ENCODE results near the gene RPS3.
"Not testable (repeated sequence)": the region's sequence is repeated elsewhere in the genome, so short reads cannot be mapped to it uniquely, and the experiment has no call there.

Gene RPS3

GRCh38 chr11:75371949-75372876 lies 27.1 kb upstream of the RPS3 start:
- peak overlapping the region; percentile 70 for H3K27ac Mint-ChIP-seq

DNA sequence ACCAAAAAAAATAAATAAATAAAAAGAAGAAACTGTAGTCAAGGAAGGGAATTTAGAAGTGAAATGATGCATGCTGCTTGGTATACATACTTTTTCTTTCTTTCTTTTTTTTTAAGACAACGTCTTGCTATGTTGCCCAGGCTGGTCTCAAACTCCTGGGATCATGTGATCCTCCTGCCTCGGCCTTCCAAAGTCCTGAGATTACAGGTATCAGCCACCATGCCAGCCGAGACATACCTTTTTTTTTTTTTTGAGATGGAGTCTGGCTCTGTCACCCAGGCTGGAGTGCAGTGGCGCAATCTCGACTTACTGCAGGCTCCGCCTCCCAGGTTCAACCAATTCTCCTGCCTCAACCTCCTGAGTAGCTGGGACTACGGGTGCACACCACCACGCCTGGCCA lies 26.1 kb upstream of the RPS3 start:
- H3K27ac Mint-ChIP-seq = no peak overlapping the region
- no peaks in the 10 kb centered on the region for H3K27me3 Mint-ChIP-seq (ENCODE audit: low read depth)
- H3K4me3 Mint-ChIP-seq = no peak overlapping the region
- H3K36me3 Mint-ChIP-seq (ENCODE audit: low read depth) = no peaks in the 10 kb centered on the region
- H3K4me1 Mint-ChIP-seq (ENCODE audit: low read depth) = peaks cover 17% of the 10 kb centered on the region
- peaks cover 3% of the 10 kb centered on the region for H3K9me3 Mint-ChIP-seq

More at GRCh38 chr11:75371949-75372876, 27.1 kb upstream of the RPS3 start:
- Mint-ChIP-seq H3K9me3 (peaks cover 3% of the 10 kb centered on the region), H3K4me3 (no peak overlapping the region), H3K4me1 (ENCODE audit: low read depth) (peaks cover 18% of the 10 kb centered on the region), H3K36me3 (ENCODE audit: low read depth) (no peaks in the 10 kb centered on the region), H3K27me3 (ENCODE audit: low read depth) (no peaks in the 10 kb centered on the region)

DNA sequence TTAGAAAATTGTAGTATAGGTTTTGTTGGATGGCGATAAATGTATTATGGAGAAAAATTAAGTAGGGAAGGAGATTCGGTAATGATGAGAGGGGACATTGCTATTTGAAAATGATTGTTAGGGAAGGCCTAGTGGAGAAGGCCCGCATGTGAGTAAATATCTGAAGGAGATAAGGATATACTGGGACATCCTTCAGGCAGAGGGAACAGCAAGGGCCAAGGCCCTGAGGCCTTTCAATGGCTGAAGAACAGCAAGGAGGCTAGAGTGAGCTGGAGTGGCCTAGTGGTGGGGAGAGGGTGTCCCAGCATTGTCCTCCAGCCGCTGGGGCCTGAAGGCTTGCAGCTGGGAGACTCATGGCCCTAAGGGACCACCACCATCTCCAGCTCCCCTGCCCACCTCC lies 24.7 kb upstream of the RPS3 start:
- Mint-ChIP-seq H3K27me3 (ENCODE audit: low read depth) (no peaks in the 10 kb centered on the region), H3K27ac (no peak overlapping the region), H3K4me3 (no peak overlapping the region), H3K36me3 (ENCODE audit: low read depth) (no peaks in the 10 kb centered on the region), H3K9me3 (peaks cover 3% of the 10 kb centered on the region), H3K4me1 (ENCODE audit: low read depth) (peaks cover 14% of the 10 kb centered on the region)

- Mint-ChIP-seq H3K27ac (no peak overlapping the region), H3K27me3 (ENCODE audit: low read depth) (no peaks in the 10 kb centered on the region), H3K36me3 (ENCODE audit: low read depth) (no peaks in the 10 kb centered on the region), H3K4me3 (no peak overlapping the region), H3K9me3 (no peaks in the 10 kb centered on the region), H3K4me1 (ENCODE audit: low read depth) (peaks cover 9% of the 10 kb centered on the region)
Observed at GRCh38 chr11:75375626-75376025, 23.7 kb upstream of the RPS3 start.

- peaks cover 9% of the 10 kb centered on the region for H3K4me1 Mint-ChIP-seq (ENCODE audit: low read depth)
- H3K36me3 Mint-ChIP-seq (ENCODE audit: low read depth) = no peaks in the 10 kb centered on the region
- no peak overlapping the region for H3K4me3 Mint-ChIP-seq
- H3K27me3 Mint-ChIP-seq (ENCODE audit: low read depth) = no peaks in the 10 kb centered on the region
- no peak overlapping the region for H3K27ac Mint-ChIP-seq
- no peaks in the 10 kb centered on the region for H3K9me3 Mint-ChIP-seq
Observed at GRCh38 chr11:75376175-75376574, 23.1 kb upstream of the RPS3 start.

DNA sequence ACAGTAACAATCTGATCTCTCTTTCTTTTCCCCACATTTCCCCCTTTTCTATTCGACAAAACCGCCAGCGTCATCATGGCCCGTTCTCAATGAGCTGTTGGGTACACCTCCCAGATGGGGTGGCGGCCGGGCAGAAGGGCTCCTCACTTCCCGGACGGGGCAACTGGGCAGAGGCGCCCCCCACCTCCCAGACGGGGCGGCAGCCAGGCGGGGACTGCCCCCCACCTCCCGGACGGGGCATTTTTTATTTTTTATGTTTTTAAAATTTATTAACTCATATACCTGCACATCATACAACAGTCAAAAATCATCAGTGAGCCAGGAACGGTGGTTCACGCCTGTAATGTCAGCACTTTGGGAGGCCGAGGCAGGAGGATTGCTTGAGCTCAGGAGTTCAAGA lies 20.5 kb upstream of the RPS3 start:
- H3K27ac Mint-ChIP-seq; H3K36me3 Mint-ChIP-seq (ENCODE audit: low read depth); H3K9me3 Mint-ChIP-seq; H3K4me1 Mint-ChIP-seq (ENCODE audit: low read depth); H3K4me3 Mint-ChIP-seq; H3K27me3 Mint-ChIP-seq (ENCODE audit: low read depth): not testable (repeated sequence)

DNA sequence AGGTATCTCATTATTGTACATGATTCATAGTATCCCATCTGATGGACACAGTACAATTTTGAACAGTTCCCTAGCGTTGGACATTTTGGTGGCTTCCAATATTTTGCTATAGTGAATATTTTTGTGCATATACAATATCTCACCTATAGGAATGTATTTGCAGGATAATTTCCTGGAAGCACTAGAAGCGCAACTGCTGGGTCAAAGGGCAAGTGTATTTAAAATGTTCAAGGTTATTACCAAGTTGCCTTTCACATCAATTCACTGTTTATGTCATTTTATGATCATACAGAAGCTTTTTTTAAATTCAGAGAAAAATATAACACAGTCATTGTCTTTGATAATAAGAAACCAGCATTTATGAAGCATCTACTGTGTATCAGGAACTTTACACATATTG lies 19.1 kb upstream of the RPS3 start:
- H3K9me3 Mint-ChIP-seq = no peaks in the 10 kb centered on the region
- H3K27ac Mint-ChIP-seq = no peak overlapping the region
- H3K4me1 Mint-ChIP-seq (ENCODE audit: low read depth) = peaks cover 14% of the 10 kb centered on the region
- no peak overlapping the region for H3K4me3 Mint-ChIP-seq
- H3K36me3 Mint-ChIP-seq (ENCODE audit: low read depth) = no peaks in the 10 kb centered on the region
- no peaks in the 10 kb centered on the region for H3K27me3 Mint-ChIP-seq (ENCODE audit: low read depth)

- peak overlapping the region; percentile 13 for H3K27ac Mint-ChIP-seq
- H3K27me3 Mint-ChIP-seq (ENCODE audit: low read depth) = no peaks in the 10 kb centered on the region
- H3K4me3 Mint-ChIP-seq = no peak overlapping the region
- peaks cover 14% of the 10 kb centered on the region for H3K4me1 Mint-ChIP-seq (ENCODE audit: low read depth)
- H3K9me3 Mint-ChIP-seq = no peaks in the 10 kb centered on the region
- no peaks in the 10 kb centered on the region for H3K36me3 Mint-ChIP-seq (ENCODE audit: low read depth)
Observed at GRCh38 chr11:75380716-75381420, 18.4 kb upstream of the RPS3 start.

DNA sequence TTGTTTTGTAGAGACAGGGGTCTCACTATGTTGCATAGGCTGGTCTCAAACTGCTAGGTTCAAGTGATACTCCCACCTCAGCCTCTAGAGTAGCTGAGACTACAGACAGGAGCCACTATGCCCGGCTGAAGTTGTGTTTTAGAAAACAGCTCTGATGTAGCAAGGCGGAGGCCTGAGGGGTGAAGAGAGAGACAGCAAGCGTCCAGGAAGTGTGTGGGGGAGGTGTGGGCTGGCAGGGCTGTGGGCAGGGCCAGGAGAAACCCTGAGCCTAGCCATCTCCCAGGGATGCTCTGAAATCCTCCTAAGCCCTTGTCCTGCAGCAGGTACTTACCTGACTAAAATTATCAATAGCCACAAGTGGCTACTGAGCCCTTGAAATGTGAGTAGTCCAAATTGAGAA lies 16.1 kb upstream of the RPS3 start:
- peaks cover 6% of the 10 kb centered on the region for H3K27me3 Mint-ChIP-seq (ENCODE audit: low read depth)
- peak overlapping the region; percentile 43 for H3K27ac Mint-ChIP-seq

DNA sequence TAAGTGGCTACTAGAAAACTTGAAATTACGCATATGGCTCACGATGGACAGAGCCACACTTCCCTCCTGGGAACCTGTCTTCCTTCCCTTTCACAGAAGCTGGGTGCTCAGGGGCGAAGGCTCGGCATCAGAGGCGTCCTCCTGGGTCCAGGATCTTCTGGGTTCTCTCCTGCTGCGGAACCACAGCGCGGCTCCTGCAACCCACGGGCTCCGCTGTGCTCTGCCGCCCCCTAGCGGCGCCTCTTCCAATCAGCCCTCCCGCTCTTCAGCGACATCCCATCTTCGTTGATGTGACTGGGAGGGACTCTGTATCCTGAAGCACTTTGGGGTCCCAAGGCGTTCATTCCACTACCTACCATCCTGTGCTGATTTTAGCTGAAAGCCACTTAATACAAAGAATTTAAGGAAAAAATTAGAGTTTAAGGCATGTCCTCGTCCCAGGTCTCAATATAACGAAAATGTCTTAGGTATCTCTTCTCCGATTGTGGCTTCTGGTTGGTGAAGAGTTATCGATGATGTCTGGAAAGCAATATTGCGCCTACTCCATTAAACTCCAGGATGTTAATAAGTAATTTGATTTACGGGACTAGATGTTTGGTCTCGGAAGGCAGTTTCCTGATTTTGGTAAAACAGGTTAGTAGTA lies 14.8 kb upstream of the RPS3 start:
- Mint-ChIP-seq H3K27ac (peak overlapping the region; percentile 64), H3K4me3 (peak overlapping the region; percentile 41), H3K9me3 (no peaks in the 10 kb centered on the region), H3K36me3 (ENCODE audit: low read depth) (no peaks in the 10 kb centered on the region), H3K4me1 (ENCODE audit: low read depth) (peaks cover 14% of the 10 kb centered on the region), H3K27me3 (ENCODE audit: low read depth) (peaks cover 6% of the 10 kb centered on the region)

More for the DNA sequence above, 16.1 kb upstream of the RPS3 start:
- no peaks in the 10 kb centered on the region for H3K9me3 Mint-ChIP-seq
- H3K36me3 Mint-ChIP-seq (ENCODE audit: low read depth) = no peaks in the 10 kb centered on the region
- H3K4me3 Mint-ChIP-seq = no peak overlapping the region
- H3K4me1 Mint-ChIP-seq (ENCODE audit: low read depth) = peaks cover 14% of the 10 kb centered on the region

DNA sequence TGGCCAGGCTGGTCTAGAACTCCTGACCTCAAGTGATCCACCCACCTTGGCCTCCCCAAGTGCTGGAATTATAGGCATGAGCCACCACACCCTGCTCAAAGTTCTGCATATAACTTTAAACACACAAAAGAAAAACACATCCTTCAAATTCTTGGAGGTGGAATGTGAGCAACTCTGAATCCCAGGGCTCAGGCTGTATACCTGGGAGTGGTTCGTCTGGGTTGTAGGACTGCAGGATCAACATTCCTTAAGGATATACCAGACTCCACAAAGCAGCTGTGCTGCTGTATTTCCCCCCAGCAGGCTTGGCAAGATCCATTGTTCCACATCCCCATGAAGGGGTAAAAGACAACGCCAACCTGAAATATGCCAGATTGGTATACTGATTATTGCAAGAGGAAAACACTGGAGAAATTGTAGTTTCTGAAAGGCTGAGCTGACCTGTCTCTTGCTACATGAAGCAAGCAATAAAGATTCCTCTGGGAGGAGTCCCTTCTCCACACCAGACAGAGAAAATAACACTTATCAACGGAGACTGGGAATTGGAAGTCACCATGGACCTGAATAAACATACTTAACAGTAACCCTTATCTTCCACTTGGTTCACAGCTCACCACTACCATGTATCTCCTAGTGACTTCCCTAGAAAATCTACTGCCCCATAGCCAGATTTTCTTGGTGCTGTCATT lies 12.2 kb upstream of the RPS3 start:
- H3K4me3 Mint-ChIP-seq = no peak overlapping the region
- H3K36me3 Mint-ChIP-seq (ENCODE audit: low read depth) = no peaks in the 10 kb centered on the region
- H3K27me3 Mint-ChIP-seq (ENCODE audit: low read depth) = peaks cover 19% of the 10 kb centered on the region
- peaks cover 14% of the 10 kb centered on the region for H3K4me1 Mint-ChIP-seq (ENCODE audit: low read depth)
- H3K9me3 Mint-ChIP-seq = no peaks in the 10 kb centered on the region
- H3K27ac Mint-ChIP-seq = no peak overlapping the region

DNA sequence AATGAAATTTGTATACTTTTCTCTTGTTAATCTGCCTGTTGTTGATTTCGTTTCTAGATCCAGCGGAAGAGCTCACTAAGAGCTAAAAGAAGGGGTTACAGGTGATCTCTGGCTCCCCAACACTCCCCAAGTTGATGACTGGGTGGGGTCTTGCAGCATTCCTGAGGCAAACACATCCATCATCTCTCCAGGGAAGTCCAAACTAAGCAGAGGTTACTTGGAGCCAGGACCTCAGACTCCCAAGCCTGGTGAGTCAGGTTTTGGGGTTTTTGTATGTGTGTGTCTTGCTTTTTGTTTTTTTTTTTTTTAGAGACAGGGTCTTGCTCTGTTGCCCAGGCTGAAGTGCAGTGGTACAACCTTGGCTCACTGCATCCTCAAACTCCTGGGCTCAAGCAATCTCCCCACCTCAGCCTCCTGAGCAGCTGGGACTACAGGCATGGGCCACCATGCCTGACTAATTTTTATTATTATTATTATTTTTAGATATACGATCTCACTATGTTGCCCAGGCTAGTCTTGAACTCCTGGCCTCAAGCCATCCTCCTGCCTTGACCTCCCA lies 11.5 kb upstream of the RPS3 start:
- no peaks in the 10 kb centered on the region for H3K36me3 Mint-ChIP-seq (ENCODE audit: low read depth)
- H3K27ac Mint-ChIP-seq = no peak overlapping the region
- no peaks in the 10 kb centered on the region for H3K9me3 Mint-ChIP-seq
- H3K4me3 Mint-ChIP-seq = no peak overlapping the region
- H3K4me1 Mint-ChIP-seq (ENCODE audit: low read depth) = peaks cover 14% of the 10 kb centered on the region
- H3K27me3 Mint-ChIP-seq (ENCODE audit: low read depth) = peaks cover 19% of the 10 kb centered on the region

GRCh38 chr11:75388386-75389275 lies 10.7 kb upstream of the RPS3 start:
- no peaks in the 10 kb centered on the region for H3K9me3 Mint-ChIP-seq
- H3K27ac Mint-ChIP-seq = no peak overlapping the region
- H3K4me1 Mint-ChIP-seq (ENCODE audit: low read depth) = peaks cover 7% of the 10 kb centered on the region
- no peak overlapping the region for H3K4me3 Mint-ChIP-seq
- peaks cover 19% of the 10 kb centered on the region for H3K27me3 Mint-ChIP-seq (ENCODE audit: low read depth)
- no peaks in the 10 kb centered on the region for H3K36me3 Mint-ChIP-seq (ENCODE audit: low read depth)

Measured in T-helper 1 cell treated with Interleukin-12 subunit alpha and Interleukin-12 subunit beta and Interleukin-4 antibody, amounts not matched to agents 30 μg/mL and 1 μg/mL, for 36 hours (primary cell).